DND-41 (cell line): ENCODE data around the gene NEURL1.

Experiments
- ATAC-seq: fragments of 200-7000 bp; cut with Tn5 transposase; 3 replicates; pipeline ENCODE4 v1.9.1; 2021; ENCODE audit warnings: low read depth; ENCODE audit not compliant: insufficient read depth
- DNase-seq: peaks from one replicate; pipeline ENCODE4 v3.0.0-alpha.2; 2020
- H2AFZ ChIP-seq: 2 replicates; pipeline ENCODE4 v1.6.0; 2012; ENCODE audit warnings: low read depth, low read length
- H3K27ac ChIP-seq: 2 replicates; pipeline ENCODE4 v1.5.1; 2012; ENCODE audit warnings: low read length, inconsistent platforms
- H3K27me3 ChIP-seq: fragments of 200-600 bp; sonication (generic); 2 replicates; pipeline ENCODE4 v1.6.0; 2012; ENCODE audit warnings: low read length, mild to moderate bottlenecking, inconsistent platforms; ENCODE audit not compliant: insufficient read depth, poor library complexity
- H3K36me3 ChIP-seq: 2 replicates; pipeline ENCODE4 v1.5.1; 2012; ENCODE audit warnings: low read length, inconsistent platforms; ENCODE audit not compliant: insufficient read depth
- H3K4me1 ChIP-seq: 2 replicates; pipeline ENCODE4 v1.5.1; 2012; ENCODE audit warnings: mild to moderate bottlenecking, low read length; ENCODE audit not compliant: insufficient read depth
- H3K4me2 ChIP-seq: 2 replicates; pipeline ENCODE4 v1.6.0; 2012; ENCODE audit warnings: mild to moderate bottlenecking, moderate library complexity, low read length, inconsistent platforms; ENCODE audit not compliant: insufficient read depth
- H3K4me3 ChIP-seq, 2 experiments: fragments of 200-600 bp in 1 of 2; shearing (Covaris generic) in 1 of 2; 2 replicates each; pipeline ENCODE4 v1.5.1; 2012 to 2016; ENCODE audit warnings: inconsistent platforms in 2 of 2, low read length in 2 of 2, mild to moderate bottlenecking in 2 of 2, low read depth in 1 of 2, moderate library complexity in 1 of 2
- H3K79me2 ChIP-seq: 2 replicates; pipeline ENCODE4 v1.6.0; 2012; ENCODE audit warnings: low read length, inconsistent platforms; ENCODE audit not compliant: insufficient read depth
- H3K9ac ChIP-seq: 2 replicates; pipeline ENCODE4 v1.6.0; 2012; ENCODE audit warnings: low read depth, mild to moderate bottlenecking, inconsistent platforms, low read length, moderate library complexity
- H3K9me3 ChIP-seq: 2 replicates; pipeline ENCODE4 v1.5.1; 2012; ENCODE audit warnings: low read length, moderate library complexity, mild to moderate bottlenecking, inconsistent platforms; ENCODE audit not compliant: insufficient read depth, severe bottlenecking
- H4K20me1 ChIP-seq: 2 replicates; pipeline ENCODE4 v1.6.0; 2012; ENCODE audit warnings: low read length; ENCODE audit not compliant: insufficient read depth
- CTCF ChIP-seq: IDR thresholded peaks from 2 replicates; pipeline ENCODE4 v1.5.1; 2012; ENCODE audit warnings: borderline replicate concordance, low read length, moderate library complexity, mild to moderate bottlenecking; ENCODE audit not compliant: poor library complexity, severe bottlenecking; ENCODE audit errors: extremely low read depth
- EZH2 ChIP-seq: IDR thresholded peaks from 3 replicates; pipeline ENCODE4 v1.6.1; 2012; ENCODE audit warnings: borderline replicate concordance, low read depth, mild to moderate bottlenecking, moderate library complexity, low read length, inconsistent platforms; ENCODE audit not compliant: severe bottlenecking

NEURL1 gene

DNA sequence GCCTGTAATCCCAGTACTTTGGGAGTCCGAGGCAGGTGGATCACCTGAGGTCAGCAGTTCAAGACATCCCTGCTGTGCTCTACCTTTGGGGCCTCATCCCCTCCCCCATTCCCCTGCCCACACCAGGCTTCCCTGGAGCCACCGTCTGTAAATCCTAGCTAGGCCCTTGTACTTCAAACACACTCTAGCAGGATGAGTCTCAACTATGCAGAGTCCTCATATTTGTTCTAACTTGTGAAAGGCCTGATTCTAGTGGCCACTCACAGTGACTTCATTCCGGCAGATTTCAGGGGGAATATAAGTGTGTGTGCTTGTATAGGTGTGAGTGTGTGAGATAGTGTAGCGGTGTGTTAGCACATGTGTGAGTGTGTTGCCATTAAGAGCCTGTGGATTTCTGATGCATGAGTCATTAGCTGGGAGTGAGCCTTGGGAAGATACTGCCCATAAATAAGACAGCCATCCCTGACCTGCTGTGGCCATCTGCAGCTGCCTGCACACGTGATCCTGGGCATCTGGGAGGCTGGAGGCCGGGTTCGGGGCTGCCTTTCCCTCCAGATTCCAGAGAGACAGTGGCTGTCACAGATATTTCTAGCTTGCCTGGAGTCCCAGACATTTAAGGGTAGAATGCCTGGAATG lies 1.7 kb upstream of the NEURL1 start:
- Histone ChIP-seq H3K4me2 (no peak overlapping the region), H3K9me3 (no peaks in the 10 kb centered on the region), H3K27ac (no peak overlapping the region), H3K79me2 (no peaks in the 10 kb centered on the region), H4K20me1 (no peaks in the 10 kb centered on the region), H2AFZ (no peak overlapping the region), H3K27me3 (peaks cover 8% of the 10 kb centered on the region), H3K36me3 (no peaks in the 10 kb centered on the region), H3K4me3 (no peak overlapping the region), H3K4me1 (no peaks in the 10 kb centered on the region), H3K9ac (no peak overlapping the region)
- no peak for ATAC-seq
- DNase-seq, result no peak
- TF ChIP-seq EZH2 (no peak), CTCF (no peak)

- Histone ChIP-seq H3K27me3 (peaks cover 15% of the 10 kb centered on the region), H4K20me1 (no peaks in the 10 kb centered on the region), H3K4me2 (no peak overlapping the region), H3K27ac (no peak overlapping the region), H3K79me2 (no peaks in the 10 kb centered on the region), H3K9ac (no peak overlapping the region), H2AFZ (no peak overlapping the region), H3K4me3 (no peak overlapping the region), H3K9me3 (no peaks in the 10 kb centered on the region), H3K36me3 (no peaks in the 10 kb centered on the region), H3K4me1 (no peaks in the 10 kb centered on the region)
- TF ChIP-seq EZH2, result no peak
- TF ChIP-seq CTCF, result no peak
- no peak for ATAC-seq
- DNase-seq, result no peak
These were observed 747 bp upstream of the NEURL1 start for GRCh38 chr10:103492655-103493261.

GRCh38 chr10:103493916-103494877 lies 692 bp downstream of the NEURL1 start:
- H3K4me2 ChIP-seq, result no peak overlapping the region
- H3K4me1 ChIP-seq, result no peaks in the 10 kb centered on the region
- no peaks in the 10 kb centered on the region for H4K20me1 ChIP-seq
- no peak overlapping the region for H3K4me3 ChIP-seq
- no peaks in the 10 kb centered on the region for H3K9me3 ChIP-seq
- H3K27me3 ChIP-seq, result peaks cover 20% of the 10 kb centered on the region
- H2AFZ ChIP-seq, result no peak overlapping the region
- TF ChIP-seq CTCF (no peak), EZH2 (no peak)
- no peaks in the 10 kb centered on the region for H3K36me3 ChIP-seq
- no peak overlapping the region for H3K27ac ChIP-seq
- no peak for DNase-seq
- H3K79me2 ChIP-seq, result no peaks in the 10 kb centered on the region
- H3K9ac ChIP-seq, result no peak overlapping the region
- no peak for ATAC-seq
